Upper lobe of right lung (tissue), 1 donor: ENCODE data around the gene HLCS. TPM values are rescaled to one million over a fixed set of nuclear protein-coding genes. Genes with fewer than 3 reads are reported as not detected.

ENCODE experiments used
- ATAC-seq: fragments of 200-7000 bp; cut with Tn5 transposase; one replicate; pipeline ENCODE4 v1.9.1; 2020; ENCODE audit warnings: mild to moderate bottlenecking, moderate library complexity
- DNase-seq: peaks from one replicate; pipeline ENCODE4 v3.0.0-alpha.2; 2020
- H3K27ac ChIP-seq: fragments of 200-600 bp; one replicate; pipeline ENCODE4 v1.8.0; 2022
- H3K27me3 ChIP-seq: fragments of 200-600 bp; one replicate; pipeline ENCODE4 v1.8.0; 2022; ENCODE audit warnings: mild to moderate bottlenecking
- H3K36me3 ChIP-seq: fragments of 200-600 bp; one replicate; pipeline ENCODE4 v1.8.0; 2022
- H3K4me1 ChIP-seq: fragments of 200-600 bp; one replicate; pipeline ENCODE4 v1.8.0; 2022
- H3K4me3 ChIP-seq: fragments of 200-600 bp; one replicate; pipeline ENCODE4 v1.8.0; 2022; ENCODE audit warnings: mild to moderate bottlenecking
- H3K9me3 ChIP-seq: fragments of 200-600 bp; one replicate; pipeline ENCODE4 v1.8.0; 2022
- CTCF ChIP-seq: fragments of 200-600 bp; IDR thresholded peaks from one replicate; pipeline ENCODE4 v1.8.0; 2022; ENCODE audit warnings: antibody characterized with exemption
- intact Hi-C: fragments of 100-400 bp; cut with DNase I; formaldehyde crosslinking; loops from one replicate; pipeline ENCODE4 v1.11.0; 2022
- total RNA-seq: library from RNA; stranded (reverse); fragmentation: NEBNext Ultra II Directional; extraction: Animal tissue kit (Norgen Biotek cat#: 25700); gene quantifications from one replicate; pipeline ENCODE4 v1.2.1, GENCODE V29; 2021
- donor health status: DM: no; HTN: yes; CAD: no; lungs with severe emphysema.

The HLCS gene
- total RNA-seq, 1 donor from 2014 or later: 16.0 TPM

- Histone ChIP-seq H3K4me1 (peaks cover 27% of the 10 kb centered on the region), H3K27ac (no peak overlapping the region), H3K9me3 (no peaks in the 10 kb centered on the region), H3K36me3 (no peaks in the 10 kb centered on the region), H3K4me3 (no peak overlapping the region), H3K27me3 (peaks cover 100% of the 10 kb centered on the region)
- ATAC-seq: no peak
- DNase-seq: peak; percentile 42
- intact Hi-C loops: no loop called here
- TF ChIP-seq CTCF: no peak
Observed at GRCh38 chr21:36706951-36707762, 259.3 kb downstream of the HLCS start.

DNA sequence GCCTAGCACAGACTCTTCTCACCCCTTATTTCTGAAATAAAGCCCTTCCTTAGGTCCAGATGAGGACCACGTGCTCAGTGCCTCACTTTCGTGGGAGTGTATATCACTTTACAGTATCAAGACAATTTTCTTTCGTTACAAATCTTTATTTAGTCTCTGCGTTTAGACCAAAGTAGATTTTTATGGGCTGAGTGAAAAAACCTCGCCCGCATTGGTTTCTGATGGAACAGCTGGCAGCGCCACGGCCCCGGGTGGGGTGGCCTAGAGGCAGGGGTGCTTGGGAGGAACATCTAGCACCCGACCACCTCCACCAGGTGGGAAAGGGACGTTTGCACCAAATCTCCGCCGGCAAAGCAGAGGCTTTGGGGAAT, 260.0 kb downstream of the HLCS start:
- intact Hi-C loops: no loop called here
- H3K27ac ChIP-seq: no peak overlapping the region
- no peak overlapping the region for H3K4me3 ChIP-seq
- H3K36me3 ChIP-seq: no peaks in the 10 kb centered on the region
- H3K27me3 ChIP-seq: peaks cover 100% of the 10 kb centered on the region
- ATAC-seq: no peak
- no peak for DNase-seq
- H3K4me1 ChIP-seq: peaks cover 27% of the 10 kb centered on the region
- no peaks in the 10 kb centered on the region for H3K9me3 ChIP-seq
- TF ChIP-seq CTCF: no peak

DNA sequence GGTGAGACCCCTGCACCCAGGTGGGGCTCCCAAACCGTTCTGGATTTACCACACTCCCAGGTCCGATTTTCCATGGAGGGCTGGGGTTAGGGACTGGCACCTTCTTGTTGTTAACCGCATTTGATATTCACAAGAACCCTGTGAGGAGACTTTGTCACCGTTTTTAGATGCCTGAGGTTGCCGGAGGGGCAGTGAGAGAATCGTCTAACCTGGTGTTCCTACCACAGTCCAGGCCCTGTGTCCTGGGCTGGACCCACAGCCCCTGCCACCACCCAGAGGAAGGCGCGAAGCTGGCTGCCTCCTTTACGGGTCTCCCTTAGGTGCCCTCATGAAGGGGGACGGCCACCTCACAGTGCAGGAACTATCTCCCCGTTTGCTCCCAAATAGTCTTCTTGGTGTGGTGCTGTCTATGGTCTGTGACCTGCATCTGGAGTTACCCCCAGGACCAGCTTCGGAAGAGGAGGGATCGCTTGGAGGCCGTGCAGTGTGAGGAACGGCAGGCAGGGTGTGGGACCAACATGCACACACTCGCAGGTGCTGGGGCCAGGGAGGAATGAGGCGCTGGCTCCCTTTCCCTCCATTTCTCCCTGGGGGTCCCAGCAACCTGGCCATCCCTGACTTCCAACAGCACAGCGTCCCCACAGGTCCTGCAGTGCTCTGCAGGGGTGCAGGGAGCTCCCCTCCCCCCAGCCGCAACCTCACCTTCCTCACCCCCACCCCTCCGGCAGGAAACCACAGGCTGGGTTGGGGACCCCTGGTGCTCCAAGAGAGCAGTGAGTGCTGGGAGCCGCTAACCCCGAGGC, 260.6 kb downstream of the HLCS start:
- no peak for TF ChIP-seq CTCF
- intact Hi-C loops: no loop called here
- peaks cover 100% of the 10 kb centered on the region for H3K27me3 ChIP-seq

DNA sequence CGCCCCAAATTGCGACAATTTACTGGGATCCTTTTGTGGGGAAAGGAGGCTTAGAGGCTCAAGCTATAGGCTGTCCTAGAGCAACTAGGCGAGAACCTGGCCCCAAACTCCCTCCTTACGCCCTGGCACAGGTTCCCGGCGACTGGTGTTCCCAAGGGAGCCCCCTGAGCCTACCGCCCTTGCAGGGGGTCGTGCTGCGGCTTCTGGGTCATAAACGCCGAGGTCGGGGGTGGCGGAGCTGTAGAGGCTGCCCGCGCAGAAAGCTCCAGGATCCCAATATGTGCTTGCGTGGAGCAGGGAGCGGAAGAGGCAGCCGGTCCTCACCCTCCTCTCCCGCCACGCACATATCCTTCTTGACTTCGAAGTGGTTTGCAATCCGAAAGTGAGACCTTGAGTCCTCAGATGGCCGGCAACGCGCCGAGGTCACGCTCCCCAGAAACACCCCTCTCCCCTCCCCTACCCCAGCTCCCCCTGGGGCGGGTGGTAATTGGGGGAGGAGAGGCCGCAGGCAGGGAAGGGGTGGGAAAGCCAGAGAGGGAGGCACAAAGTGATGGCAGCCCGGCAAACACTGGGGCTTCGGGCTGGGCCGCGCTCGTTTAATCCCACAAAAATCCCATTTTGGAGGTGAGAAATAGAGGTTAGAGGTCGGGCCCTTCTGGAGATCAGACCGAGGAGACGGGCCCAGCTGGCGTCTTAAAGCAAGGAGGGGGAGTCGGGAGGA, 261.4 kb downstream of the HLCS start:
- no peak overlapping the region for H3K27ac ChIP-seq
- TF ChIP-seq CTCF: no peak
- peaks cover 100% of the 10 kb centered on the region for H3K27me3 ChIP-seq
- intact Hi-C loops: no loop called here
- H3K9me3 ChIP-seq: no peaks in the 10 kb centered on the region
- no peak for DNase-seq
- H3K4me1 ChIP-seq: peaks cover 38% of the 10 kb centered on the region
- no peak overlapping the region for H3K4me3 ChIP-seq
- ATAC-seq: no peak
- no peaks in the 10 kb centered on the region for H3K36me3 ChIP-seq

More for the DNA sequence above, 260.6 kb downstream of the HLCS start:
- H3K27ac ChIP-seq: no peak overlapping the region
- H3K9me3 ChIP-seq: no peaks in the 10 kb centered on the region
- no peak for ATAC-seq
- H3K4me1 ChIP-seq: peaks cover 33% of the 10 kb centered on the region
- no peak overlapping the region for H3K4me3 ChIP-seq
- H3K36me3 ChIP-seq: no peaks in the 10 kb centered on the region
- DNase-seq: no peak

- TF ChIP-seq CTCF: no peak
- Histone ChIP-seq H3K4me1 (peaks cover 38% of the 10 kb centered on the region), H3K4me3 (no peak overlapping the region), H3K36me3 (no peaks in the 10 kb centered on the region), H3K27ac (no peak overlapping the region), H3K27me3 (peaks cover 100% of the 10 kb centered on the region), H3K9me3 (no peaks in the 10 kb centered on the region)
- intact Hi-C loops: no loop called here
- ATAC-seq (no peak), DNase-seq (no peak)
Observed at GRCh38 chr21:36704281-36704957, 262.1 kb downstream of the HLCS start.
